ENCODE measurements around the gene TMEM218.
"Not testable (repeated sequence)": the region's sequence is repeated elsewhere in the genome, so short reads cannot be mapped to it uniquely, and the experiment has no call there.

Gene TMEM218

GRCh38 chr11:125091247-125091876 is 20.1 kb downstream of the TMEM218 start:
- intact Hi-C loops (cut with DNase I), result loop anchor here (5.0 to 10.0 kb wide), 5 partner anchors 51 to 783 kb away; no protein-coding TSS in a partner anchor
- DNase-seq, result peak in 4 of 10 donors; percentile 38 to 89 (median 60)

GRCh38 chr11:125090816-125091215 is 20.6 kb downstream of the TMEM218 start:
- intact Hi-C loops (cut with DNase I), result loop anchor here (5.0 to 10.0 kb wide), 5 partner anchors 51 to 784 kb away; no protein-coding TSS in a partner anchor
- DNase-seq, result peak in 2 of 10 donors; percentile 47 to 71

GRCh38 chr11:125090151-125090550 is 21.3 kb downstream of the TMEM218 start:
- not testable (repeated sequence) for DNase-seq
- intact Hi-C loops (cut with DNase I), result loop anchor here (5.0 to 10.0 kb wide), 5 partner anchors 52 to 785 kb away; no protein-coding TSS in a partner anchor

GRCh38 chr11:125089481-125089880 is 21.9 kb downstream of the TMEM218 start:
- intact Hi-C loops (cut with DNase I), result not testable (repeated sequence)
- peak in 2 of 10 donors; percentile 54 to 76 for DNase-seq

- intact Hi-C loops (cut with DNase I), result no loop called here
- peak in 2 of 10 donors; percentile 46 to 59 for DNase-seq
Observed at GRCh38 chr11:125088576-125089455, 22.6 kb downstream of the TMEM218 start.

GRCh38 chr11:125088123-125088522 is 23.3 kb downstream of the TMEM218 start:
- no peak for DNase-seq
- intact Hi-C loops (cut with DNase I), result no loop called here

- intact Hi-C loops (cut with DNase I), result no loop called here
- DNase-seq, result peak in 2 of 10 donors; percentile 60 to 62
Observed at GRCh38 chr11:125086633-125087296, 24.7 kb downstream of the TMEM218 start.

- DNase-seq, result peak in 2 of 10 donors; percentile 65 to 74
- intact Hi-C loops (cut with DNase I), result no loop called here
Observed at GRCh38 chr11:125085301-125086081, 25.9 kb downstream of the TMEM218 start.

- DNase-seq, result peak in 2 of 10 donors; percentile 58 to 60
- intact Hi-C loops (cut with DNase I), result no loop called here
Observed at GRCh38 chr11:125084761-125085231, 26.6 kb downstream of the TMEM218 start.

GRCh38 chr11:125084057-125084416 is 27.4 kb downstream of the TMEM218 start:
- intact Hi-C loops (cut with DNase I), result no loop called here
- no peak for DNase-seq

GRCh38 chr11:125083312-125084056 is 27.9 kb downstream of the TMEM218 start:
- DNase-seq, result peak in 1 of 10 donors; percentile 63
- intact Hi-C loops (cut with DNase I), result no loop called here

- intact Hi-C loops (cut with DNase I), result no loop called here
- DNase-seq, result peak in 1 of 10 donors; percentile 43
Observed at GRCh38 chr11:125082611-125083311, 28.7 kb downstream of the TMEM218 start.

- intact Hi-C loops (cut with DNase I), result no loop called here
- peak in 1 of 10 donors; percentile 38 for DNase-seq
Observed at GRCh38 chr11:125082040-125082439, 29.4 kb downstream of the TMEM218 start.

- DNase-seq, result peak in 1 of 10 donors; percentile 76
- intact Hi-C loops (cut with DNase I), result no loop called here
Observed at GRCh38 chr11:125081098-125081798, 30.2 kb downstream of the TMEM218 start.

- DNase-seq, result peak in 1 of 10 donors; percentile 66
- intact Hi-C loops (cut with DNase I), result no loop called here
Observed at GRCh38 chr11:125080531-125080911, 30.9 kb downstream of the TMEM218 start.

- intact Hi-C loops (cut with DNase I), result no loop called here
- peak in 1 of 10 donors; percentile 26 for DNase-seq
Observed at GRCh38 chr11:125079878-125080530, 31.4 kb downstream of the TMEM218 start.

GRCh38 chr11:125079151-125079877 is 32.1 kb downstream of the TMEM218 start:
- peak in 1 of 10 donors; percentile 73 for DNase-seq
- intact Hi-C loops (cut with DNase I), result no loop called here
